Stimulated activated CD4-positive, alpha-beta T cell treated with anti-CD3 and anti-CD28 coated beads, Interleukin-1b, Interleukin-23, amount 100 ng/mL, for 4 hours (primary cell): ENCODE results near the gene PTPN12.
"Not testable (repeated sequence)": the region's sequence is repeated elsewhere in the genome, so short reads cannot be mapped to it uniquely, and the experiment has no call there.

Experiments used
- DNase-seq, 2 donors: peaks; one replicate each; pipeline ENCODE4 v3.0.0-alpha.2; 2020; ENCODE audit warnings: low read depth in 2 of 2

Gene PTPN12

DNA sequence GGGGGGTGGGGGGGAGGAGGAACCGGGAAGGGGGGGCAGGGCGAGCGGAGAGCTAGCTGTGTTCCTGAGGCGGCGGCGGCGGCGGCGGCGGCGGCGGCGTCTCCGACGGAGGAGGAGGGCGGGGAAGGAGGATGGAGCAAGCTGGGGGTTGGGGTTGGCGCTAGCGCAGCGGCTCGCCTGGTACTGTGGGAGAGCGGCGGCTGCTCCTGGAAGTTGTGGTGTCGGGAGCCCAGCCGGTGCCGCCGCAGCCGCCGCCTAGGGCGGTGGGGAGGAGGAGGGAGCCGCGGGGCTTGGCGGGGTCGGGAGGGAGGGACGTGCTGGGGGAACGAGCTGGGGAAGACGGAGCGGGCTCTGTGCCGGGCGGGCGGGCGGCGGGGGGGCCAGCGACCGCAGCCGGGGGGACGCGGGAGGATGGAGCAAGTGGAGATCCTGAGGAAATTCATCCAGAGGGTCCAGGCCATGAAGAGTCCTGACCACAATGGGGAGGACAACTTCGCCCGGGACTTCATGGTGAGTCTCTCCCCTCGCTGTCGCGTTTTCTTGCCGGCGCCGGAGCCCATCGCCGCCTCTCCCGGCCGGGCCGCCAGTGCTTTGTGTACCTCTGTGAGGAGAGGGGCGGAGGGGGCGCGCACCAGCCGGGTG, at the start of gene PTPN12:
TSS of gene PTPN12 (plus strand) at position 160 of the 642 bp plus-strand sequence. CDS start at position 412, 252 bp downstream.
- DNase-seq: peak in 1 of 2 donors; percentile 33

DNA sequence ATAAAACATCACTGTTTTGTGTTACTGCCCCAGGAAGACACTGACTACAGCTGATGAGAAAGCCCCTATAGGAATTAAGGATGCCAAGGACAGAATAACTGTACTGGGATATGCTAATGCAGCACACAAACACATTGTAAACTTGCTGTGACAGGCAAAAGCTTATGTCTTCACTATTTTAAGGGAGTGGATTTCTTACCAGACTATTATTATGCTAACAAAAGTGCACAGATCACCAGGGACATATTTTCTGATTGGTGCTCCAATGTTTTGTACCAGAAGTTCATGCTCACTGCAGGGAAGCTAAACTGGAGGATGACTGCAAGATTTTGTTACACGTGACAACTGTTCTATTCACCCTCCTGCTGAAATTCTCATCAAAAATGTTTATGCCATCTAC, 48.1 kb upstream of the PTPN12 start:
- DNase-seq: no peak

DNA sequence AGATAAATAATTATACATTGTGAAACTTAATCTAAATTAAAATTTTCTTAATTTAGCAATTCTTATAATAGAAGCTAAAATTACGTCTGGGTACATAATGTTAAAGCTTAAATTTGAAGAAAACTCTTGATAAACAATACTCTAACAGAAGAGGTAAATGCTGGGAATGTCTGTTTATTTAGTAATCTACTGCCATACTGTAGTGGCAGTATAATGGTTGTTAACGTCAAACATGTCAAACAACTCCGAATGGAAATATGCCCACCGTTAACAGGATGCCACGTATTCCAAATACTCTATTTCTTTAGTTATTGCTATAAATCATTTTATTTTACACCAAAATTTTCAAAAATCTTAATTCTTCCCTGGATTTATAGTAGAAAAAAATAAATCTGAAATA, 40.0 kb upstream of the PTPN12 start:
- DNase-seq: no peak

DNA sequence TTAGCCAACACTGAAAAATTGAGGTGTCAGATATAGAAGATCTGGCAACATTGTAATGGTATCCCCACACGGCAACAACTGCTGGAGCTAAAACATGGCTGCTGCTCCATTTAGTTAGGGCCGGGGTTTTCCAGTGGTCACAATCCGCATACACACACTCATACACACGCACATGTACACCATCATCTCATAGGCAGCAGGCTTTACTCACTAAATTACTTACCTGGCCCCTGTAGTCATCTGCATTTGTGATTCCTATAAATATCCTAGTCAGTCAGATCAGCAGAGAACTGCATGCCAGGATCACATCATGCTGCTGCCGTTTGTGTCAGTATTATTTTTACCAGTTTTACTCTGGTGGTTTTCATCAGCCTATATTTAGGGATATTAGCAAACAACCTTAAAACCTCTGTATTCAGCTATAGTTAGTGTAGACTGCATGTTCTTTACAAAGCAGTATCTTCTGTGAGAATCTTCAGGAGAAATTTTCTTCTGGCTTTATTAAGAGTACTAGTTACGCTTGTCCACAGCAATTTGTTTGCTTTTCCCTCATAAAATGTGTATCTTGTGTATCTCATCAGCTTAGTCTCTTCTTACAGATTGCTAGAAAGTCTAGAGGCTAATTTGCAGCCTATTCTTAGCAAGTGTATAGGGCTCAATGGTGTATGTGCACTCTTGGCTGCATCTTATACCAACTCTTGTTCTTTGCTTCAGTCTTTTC, 38.3 kb upstream of the PTPN12 start:
- DNase-seq: no peak

DNA sequence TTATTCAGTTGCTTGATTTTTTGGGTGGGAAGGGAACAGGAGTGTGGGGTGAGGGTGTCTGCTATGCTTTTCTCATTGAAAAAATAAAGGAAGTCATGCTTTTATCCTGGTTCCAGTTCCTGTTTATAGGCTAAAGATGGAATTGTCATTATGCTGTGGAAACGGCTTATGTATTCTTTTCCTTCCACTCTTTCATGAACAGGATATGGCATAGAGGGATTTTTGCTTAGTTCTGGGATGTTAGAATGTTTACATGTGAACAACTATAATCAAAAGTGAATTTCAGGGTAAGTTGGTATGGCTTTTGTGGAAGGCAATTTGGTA, 35.9 kb upstream of the PTPN12 start:
- DNase-seq: no peak

DNA sequence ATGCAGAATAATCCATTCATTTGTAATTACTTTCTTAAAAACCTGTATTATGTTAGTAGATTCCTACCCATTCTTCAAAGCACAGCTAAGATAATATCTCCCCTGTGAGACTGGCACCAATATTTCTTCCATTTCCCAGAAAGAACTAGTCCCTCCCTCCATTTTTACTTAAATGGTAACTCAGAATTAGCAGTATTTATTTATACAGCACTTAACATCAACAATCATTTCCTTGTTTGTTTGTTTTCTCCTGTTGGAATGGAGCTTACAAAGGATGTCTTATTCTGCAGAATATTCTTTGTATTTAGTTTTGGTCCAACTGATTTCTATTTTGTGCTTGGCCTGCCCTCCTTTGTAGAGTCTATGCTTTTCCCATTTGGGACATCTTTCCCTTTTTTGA, 32.1 kb upstream of the PTPN12 start:
- no peak for DNase-seq

DNA sequence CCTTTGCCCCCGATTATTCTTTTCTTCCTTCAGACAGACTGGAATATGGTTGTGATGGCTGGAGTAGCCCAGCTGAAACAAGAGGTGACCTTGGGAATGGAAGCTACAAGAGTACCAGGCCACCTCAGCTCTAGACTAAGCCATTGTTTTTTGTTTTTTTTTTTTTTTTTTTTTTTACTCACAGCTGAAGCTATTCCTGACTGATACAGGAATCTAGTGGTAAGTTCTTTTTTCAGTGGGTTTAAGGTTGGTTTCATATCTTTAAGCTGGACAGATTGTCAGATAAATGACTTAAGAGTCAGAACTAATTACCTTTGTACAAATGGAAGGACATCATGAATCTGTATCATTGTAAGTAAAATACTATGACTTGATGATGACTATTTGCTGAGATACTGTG, 30.2 kb upstream of the PTPN12 start:
- no peak for DNase-seq

DNA sequence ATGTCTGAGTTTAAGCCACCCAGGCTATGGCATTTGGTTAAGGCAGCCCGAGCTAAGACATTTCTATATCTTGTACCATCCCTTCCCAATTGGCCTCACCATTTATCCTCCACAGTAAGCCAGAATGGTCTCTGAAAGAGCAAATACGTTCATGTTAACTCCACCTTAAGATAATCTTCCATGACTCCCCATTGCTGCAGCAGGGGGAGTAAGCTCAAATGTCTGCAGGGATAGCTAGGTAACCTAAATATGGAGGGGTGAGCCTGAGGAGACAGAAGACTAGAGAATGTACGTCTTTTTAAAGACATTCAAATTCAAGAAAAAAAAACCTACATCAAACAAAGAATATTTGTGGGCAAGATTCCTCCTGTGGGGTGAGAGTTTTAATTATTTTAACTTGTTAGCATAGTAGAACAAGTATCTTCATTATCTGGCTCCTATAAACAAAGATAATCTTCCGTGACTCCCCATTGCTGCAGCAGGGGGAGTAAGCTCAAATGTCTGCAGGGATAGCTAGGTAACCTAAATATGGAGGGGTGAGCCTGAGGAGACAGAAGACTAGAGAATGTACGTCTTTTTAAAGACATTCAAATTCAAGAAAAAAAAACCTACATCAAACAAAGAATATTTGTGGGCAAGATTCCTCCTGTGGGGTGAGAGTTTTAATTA, 24.0 kb upstream of the PTPN12 start:
- not testable (repeated sequence) for DNase-seq

DNA sequence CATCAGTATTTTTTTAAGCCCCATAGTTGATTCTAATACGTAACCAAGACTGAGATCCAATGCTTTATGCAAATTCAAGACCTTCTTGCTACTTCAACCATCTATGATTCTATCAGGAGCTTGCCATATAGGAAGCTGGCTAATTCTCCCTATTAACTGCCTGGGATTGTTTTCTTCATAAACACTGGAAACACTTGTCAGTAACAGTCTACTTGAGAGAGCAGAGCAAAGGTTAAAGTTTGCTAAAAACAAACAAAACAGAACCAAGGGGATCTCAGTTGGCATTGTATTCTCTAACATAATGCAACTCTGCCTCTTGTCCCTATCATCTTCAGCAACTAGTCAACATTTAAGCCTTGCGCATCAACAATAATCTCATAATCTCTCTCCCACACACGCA, 21.0 kb upstream of the PTPN12 start:
- no peak for DNase-seq

DNA sequence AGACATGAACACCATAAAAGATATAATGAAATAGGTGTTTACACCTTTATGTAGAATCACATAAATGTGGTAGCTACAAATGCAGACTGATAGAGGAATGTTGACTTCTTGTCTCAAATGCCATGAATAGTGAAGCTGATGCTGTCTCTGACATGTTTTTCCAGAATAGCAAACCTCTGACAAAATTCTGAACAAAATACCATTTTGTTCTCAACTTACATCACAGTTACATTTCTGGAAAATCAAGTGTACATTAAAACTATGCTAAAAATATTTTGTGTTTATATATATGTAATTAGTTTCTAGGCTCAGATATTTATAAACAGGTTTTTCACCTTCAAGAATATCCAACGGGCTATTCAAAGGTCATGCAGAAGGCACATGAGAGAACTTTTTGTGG, 16.8 kb upstream of the PTPN12 start:
- no peak for DNase-seq

DNA sequence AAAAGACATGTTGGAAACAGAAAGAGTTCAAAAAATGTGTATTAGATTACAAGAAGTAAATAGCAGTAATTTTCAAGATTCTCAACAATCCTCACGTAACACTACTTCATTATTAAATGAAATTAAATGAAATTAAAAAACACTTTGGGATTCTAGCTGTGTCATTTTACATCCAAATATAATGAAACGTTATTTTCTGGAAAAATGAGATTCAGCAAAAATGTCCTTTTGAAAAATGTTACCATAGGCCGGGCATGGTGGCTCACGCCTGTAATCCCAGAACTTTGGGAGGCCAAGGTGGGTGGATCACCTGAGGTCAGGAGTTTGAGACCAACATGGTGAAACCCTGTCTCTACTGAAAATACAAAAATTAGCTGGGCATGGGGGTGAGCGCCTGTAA, 15.6 kb upstream of the PTPN12 start:
- not testable (repeated sequence) for DNase-seq

DNA sequence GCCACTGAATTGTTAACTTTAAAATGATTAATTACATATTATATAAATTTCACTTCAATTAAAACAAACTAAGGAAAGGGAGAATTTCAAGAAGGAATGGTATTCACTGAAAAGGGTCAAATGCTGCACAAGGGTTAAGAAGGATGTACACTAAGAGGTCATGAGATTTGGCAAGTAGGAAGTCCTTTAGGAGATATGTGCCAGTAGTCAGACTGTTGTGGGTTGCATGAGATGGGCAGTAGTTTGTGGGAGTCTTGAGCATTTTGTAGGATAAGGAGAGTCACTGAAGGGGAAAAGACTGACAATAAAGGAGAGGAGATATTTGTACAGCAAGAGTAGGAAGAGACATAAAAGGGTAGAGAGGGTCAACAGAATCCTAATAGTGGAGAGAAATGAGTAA, 12.4 kb upstream of the PTPN12 start:
- no peak for DNase-seq

DNA sequence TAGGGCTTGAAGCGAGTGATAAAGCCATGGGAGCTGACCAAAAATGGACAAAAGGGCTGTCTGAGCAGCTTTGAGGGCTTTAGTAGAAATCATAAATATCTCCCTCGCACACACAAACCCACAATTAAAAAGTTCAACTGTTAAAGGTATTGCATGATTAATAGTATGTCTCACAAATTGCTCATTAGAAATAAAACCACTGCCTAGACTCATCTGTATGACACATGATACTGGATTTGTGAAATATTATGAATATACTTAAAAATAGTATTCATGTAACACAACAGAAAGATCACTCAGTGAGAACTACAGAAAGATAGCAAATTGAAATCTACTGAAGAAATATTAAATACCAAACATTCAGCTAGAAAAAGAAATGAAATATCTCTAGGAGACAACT, 11.9 kb upstream of the PTPN12 start:
- no peak for DNase-seq

DNA sequence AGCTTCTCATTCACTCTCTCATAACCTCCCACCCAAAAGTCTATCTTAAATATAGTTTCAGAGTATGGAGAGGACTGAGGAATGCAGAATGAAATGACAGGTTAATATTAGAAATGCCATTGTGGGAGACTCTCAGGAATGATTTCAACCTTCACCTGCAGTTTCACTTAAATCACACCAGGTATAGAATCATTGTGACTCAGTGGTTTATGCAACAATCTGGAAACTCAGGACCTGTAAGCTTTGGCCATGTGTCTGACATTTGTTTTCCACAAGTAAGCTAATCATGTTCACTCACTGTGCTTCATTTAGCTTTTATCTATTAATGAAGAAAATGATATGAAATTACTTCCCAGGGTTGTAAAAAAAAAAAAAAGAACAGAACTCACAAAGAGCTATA, 8.7 kb upstream of the PTPN12 start:
- no peak for DNase-seq

DNA sequence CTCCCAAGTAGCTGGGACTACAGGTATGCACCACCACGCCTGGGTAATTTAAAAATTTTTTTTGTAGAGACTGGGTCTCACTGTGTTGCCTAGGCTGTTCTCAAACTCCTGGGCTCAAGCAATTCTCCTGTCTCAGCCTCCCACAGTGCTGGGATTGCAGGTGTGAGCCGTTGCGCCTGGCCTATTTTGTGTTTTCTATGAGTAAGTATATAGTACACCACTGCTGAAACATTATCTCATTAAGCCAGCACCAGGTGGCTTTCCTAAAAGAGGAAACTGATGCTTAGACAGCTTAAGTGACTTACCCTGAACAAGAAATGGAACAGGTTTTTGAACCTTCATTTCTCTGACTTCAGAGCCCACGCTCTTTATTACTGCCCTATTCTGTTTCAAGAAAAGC, 7.8 kb upstream of the PTPN12 start:
- no peak for DNase-seq

DNA sequence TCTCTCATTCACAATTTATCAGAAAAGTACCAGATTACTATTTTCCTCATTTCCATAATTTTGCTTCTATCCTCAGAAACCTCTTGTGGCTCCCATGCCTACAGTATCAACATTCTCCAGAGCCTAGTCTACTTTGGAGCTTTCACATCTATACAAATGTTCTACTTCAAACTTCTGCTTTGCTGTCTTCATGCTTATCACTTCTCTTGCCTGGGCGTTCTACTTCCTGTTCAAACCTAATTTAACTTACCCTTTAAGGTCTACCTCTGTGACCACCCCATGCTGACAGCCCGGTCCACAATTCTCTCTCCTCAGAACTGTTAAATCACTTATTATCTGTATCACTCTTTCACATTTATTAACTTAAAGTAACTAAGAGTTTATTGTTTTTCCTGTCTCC, 6.1 kb upstream of the PTPN12 start:
- no peak for DNase-seq

DNA sequence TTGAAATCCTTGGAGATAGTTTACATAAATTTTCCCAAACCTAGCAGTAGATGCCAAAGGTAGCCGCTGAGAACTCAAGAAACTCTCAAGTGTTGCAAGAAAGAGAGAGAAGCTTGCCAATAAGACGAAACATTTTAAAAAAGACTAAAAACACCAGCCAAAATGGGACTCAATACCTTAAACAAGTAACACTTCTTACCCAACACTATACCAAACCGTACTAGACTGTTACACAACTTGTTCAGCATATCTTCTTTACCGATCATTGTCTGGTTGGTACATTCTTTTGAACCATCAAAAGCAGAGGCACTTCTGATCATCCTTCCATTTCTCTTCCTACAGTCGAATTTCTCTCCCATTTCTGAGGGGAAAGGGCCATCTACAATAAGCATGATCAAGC, 4.8 kb upstream of the PTPN12 start:
- DNase-seq: no peak

DNA sequence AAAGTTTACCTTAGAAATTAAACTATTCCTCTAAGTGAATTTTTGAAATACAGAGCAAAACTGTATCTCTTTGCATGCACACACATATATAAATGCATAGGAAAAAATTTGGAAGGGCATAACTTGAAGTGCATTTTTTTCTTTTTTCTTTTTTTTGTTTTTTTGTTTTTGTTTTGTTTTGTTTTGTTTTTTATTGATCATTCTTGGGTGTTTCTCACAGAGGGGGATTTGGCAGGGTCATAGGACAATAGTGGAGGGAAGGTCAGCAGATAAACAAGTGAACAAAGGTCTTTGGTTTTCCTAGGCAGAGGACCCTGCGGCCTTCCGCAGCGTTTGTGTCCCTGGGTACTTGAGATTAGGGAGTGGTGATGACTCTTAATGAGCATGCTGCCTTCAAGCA, 4.4 kb upstream of the PTPN12 start:
- DNase-seq: not testable (repeated sequence)

DNA sequence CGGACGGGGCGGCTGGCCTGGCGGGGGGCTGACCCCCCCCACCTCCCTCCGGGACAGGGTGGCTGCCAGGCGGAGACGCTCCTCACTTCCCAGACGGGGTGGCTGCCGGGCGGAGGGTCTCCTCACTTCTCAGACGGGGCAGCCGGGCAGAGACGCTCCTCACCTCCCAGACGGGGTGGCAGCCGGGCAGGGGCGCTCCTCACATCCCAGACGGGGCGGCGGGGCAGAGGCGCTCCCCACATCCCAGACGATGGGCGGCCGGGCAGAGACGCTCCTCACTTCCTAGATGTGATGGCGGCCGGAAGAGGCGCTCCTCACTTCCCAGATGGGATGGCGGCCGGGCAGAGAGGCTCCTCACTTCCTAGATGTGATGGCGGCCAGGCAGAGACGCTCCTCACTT, 3.0 kb upstream of the PTPN12 start:
- not testable (repeated sequence) for DNase-seq

DNA sequence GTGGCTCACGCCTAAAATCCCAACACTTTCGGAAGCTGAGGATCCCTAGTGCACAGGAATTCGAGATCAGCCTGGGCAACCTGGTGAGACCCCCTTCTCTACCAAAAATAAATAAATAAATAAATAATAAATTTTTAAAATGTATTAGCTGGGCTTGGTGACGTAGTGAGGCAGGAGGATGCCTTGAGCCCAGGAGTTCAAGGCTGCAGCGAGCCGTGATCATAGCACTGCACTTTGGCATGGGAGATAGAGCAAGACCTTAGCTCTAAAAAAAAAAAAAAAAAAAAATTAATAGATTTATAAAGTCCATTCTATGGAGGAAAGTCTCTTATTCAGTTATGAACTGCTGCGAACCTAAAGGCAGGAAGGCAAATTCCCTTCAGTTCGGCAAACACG, 1.1 kb upstream of the PTPN12 start:
- DNase-seq: no peak

DNA sequence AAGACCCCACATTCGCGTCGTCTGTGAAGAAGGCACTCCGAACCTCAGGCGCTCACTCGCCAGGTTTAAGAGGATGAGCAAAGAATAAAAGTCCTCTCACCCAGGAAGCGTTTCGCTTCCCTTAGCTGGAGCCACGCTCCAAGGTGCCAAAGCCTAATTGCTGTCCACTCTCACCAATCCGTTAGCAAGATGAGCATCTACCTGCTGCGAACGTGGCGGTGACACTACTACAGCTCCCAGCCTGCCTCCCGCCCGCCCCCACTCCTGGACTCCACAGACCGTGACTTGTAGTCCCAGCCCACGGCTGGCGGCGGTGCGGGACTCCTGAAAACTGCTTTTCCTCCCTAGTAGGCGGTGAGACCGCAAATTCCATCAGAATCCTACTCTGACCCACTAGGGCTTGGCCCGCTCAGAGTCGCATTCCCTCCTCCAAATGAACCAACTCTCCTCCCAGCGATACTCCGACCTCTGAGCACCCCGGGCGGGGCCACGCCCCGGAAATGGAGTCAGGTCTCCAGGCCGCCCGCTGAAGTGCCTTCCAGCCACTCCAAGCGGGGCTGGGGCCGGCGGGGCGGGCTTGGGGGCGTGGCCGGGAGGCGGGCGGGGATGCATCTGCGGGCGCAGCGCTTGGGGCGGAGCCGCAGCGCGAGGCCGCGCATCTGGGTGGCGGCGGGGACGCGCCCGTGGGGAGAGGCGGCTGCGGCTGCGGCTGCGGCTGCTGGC, 521 bp upstream of the PTPN12 start:
- peak; percentile 96 to 99 for DNase-seq

DNA sequence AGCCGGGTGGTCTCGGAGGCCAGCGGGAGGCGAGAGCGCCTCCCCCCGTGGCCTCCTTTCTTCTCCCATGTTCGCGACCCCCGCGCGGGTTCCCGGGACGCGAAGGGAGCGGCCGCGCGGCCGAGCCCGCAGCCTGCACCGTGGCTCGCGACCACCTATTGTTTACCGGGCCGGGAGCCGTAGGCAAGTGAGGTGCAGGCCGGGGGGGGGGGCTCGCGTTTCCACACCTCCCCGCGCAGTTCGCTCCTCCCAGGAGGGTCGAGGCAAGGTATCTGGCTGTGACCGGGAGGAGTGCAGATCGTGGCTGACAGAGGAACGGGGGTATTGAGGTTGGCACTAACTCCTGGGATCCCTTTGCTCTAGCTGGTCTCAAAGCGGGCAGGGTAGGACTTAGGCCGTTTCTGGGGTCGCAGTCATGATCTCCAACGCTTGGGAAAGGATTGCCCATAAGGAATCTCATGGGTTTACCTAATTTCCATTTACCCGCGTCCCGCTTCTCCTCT, 734 bp downstream of the PTPN12 start:
- DNase-seq: peak in 1 of 2 donors; percentile 12
